HG03457 (cell line): ENCODE results near the gene ZBTB42.

Experiments
- ATAC-seq: cut with Tn5 transposase; IDR thresholded peaks from one replicate; pipeline ENCODE4 v1.9.1; 2021; ENCODE audit warnings: moderate number of reproducible peaks; ENCODE audit not compliant: unreplicated experiment

The ZBTB42 gene

GRCh38 chr14:104794631-104794992, 6.3 kb upstream of the ZBTB42 start:
- no peak for ATAC-seq

GRCh38 chr14:104794993-104795780, 5.7 kb upstream of the ZBTB42 start, which contains the start of gene AKT1:
AKT1 (minus strand) TSS chr14:104795748; CDS start chr14:104792643, 3,105 bp downstream.
- no peak for ATAC-seq

- no peak for ATAC-seq
Measured at GRCh38 chr14:104795781-104796686, 4.9 kb upstream of the ZBTB42 start.

- no peak for ATAC-seq
Measured at GRCh38 chr14:104796687-104797081, 4.2 kb upstream of the ZBTB42 start.

- no peak for ATAC-seq
Measured at GRCh38 chr14:104797115-104798044, 3.5 kb upstream of the ZBTB42 start.

GRCh38 chr14:104798300-104799243, 2.3 kb upstream of the ZBTB42 start:
- ATAC-seq: no peak

GRCh38 chr14:104799244-104800014, 1.5 kb upstream of the ZBTB42 start:
- ATAC-seq: no peak

- ATAC-seq: no peak
Measured at GRCh38 chr14:104800015-104800770, 708 bp upstream of the ZBTB42 start.

GRCh38 chr14:104801520-104802393, 856 bp downstream of the ZBTB42 start:
- ATAC-seq: no peak

GRCh38 chr14:104802394-104803184, 1.7 kb downstream of the ZBTB42 start:
- no peak for ATAC-seq

GRCh38 chr14:104803280-104803911, 2.5 kb downstream of the ZBTB42 start:
- no peak for ATAC-seq

- no peak for ATAC-seq
Measured at GRCh38 chr14:104803912-104804410, 3.1 kb downstream of the ZBTB42 start.

GRCh38 chr14:104804481-104805325, 3.8 kb downstream of the ZBTB42 start:
- no peak for ATAC-seq

- ATAC-seq: no peak
Measured at GRCh38 chr14:104805326-104805678, 4.4 kb downstream of the ZBTB42 start.
